GM12878 (cell line): ENCODE data around the gene PRRC2B. TPM values are rescaled to one million over a fixed set of nuclear protein-coding genes. Genes with fewer than 3 reads are reported as not detected.

Experiments
- ATAC-seq: fragments of 200-7000 bp; cut with Tn5 transposase; 3 replicates; pipeline ENCODE4 v1.9.1; 2020; ENCODE audit warnings: mild to moderate bottlenecking, moderate library complexity
- BruUV-seq: library from RNA; stranded (reverse); fragments of 400-500 nt; replicated peaks from 2 replicates; lab custom pipeline; 2021; lab: Mats Ljungman, UMichigan
- CTCF ChIA-PET: fragments of 300-600 bp; sonication (Branson Sonifier 250); formaldehyde crosslinking; extraction: SDS; loops from one replicate; lab custom pipeline; 2021; ENCODE audit warnings: inconsistent platforms; lab: Yijun Ruan, JAX
- POLR2A ChIA-PET: fragments of 350-600 bp; formaldehyde crosslinking; extraction: SDS; loops from one replicate; lab custom pipeline; 2021; ENCODE audit warnings: inconsistent platforms; lab: Charles Lee
- RAD21 ChIA-PET: fragments of 300-600 bp; sonication (Branson Sonifier 250); formaldehyde crosslinking; loops from one replicate; lab custom pipeline; 2023; ENCODE audit warnings: antibody characterized with exemption; ENCODE audit not compliant: unreplicated experiment; lab: Charles Lee
- SMC1A ChIA-PET: fragments of 300-600 bp; sonication (Branson Sonifier 250); formaldehyde crosslinking; loops from one replicate; lab custom pipeline; 2023; ENCODE audit not compliant: unreplicated experiment, uncharacterized antibody; lab: Charles Lee
- DNase-seq: peaks from one replicate; pipeline ENCODE4 v3.0.0-alpha.2; 2011; ENCODE audit warnings: low read depth, low spot score
- FAIRE-seq: peaks from 3 replicates; lab custom pipeline; 2011; peaks lifted over from hg19 to GRCh38; lab: Jason Lieb, UNC
- H2AFZ ChIP-seq: 2 replicates; pipeline ENCODE4 v1.6.0; 2011; ENCODE audit warnings: low read depth, low read length, control low read depth; ENCODE audit not compliant: control insufficient read depth
- H3K27ac ChIP-seq: 2 replicates; pipeline ENCODE4 v1.5.1; 2011; ENCODE audit warnings: control low read depth; ENCODE audit not compliant: control insufficient read depth, insufficient read depth
- H3K27me3 ChIP-seq, 2 experiments: replicated peaks in 1 of 2; 2 replicates each; pipeline versions ENCODE4 v1.6.0 to v1.6.1; 2011; ENCODE audit warnings: low read length in 1 of 2; ENCODE audit not compliant: control insufficient read depth in 2 of 2, insufficient read depth in 2 of 2
- H3K36me3 ChIP-seq, 2 experiments: 2 replicates each; pipeline ENCODE4 v1.5.1; 2011; ENCODE audit warnings: low read length in 1 of 2; ENCODE audit not compliant: control insufficient read depth in 2 of 2, insufficient read depth in 2 of 2
- H3K4me1 ChIP-seq: 2 replicates; pipeline ENCODE4 v1.6.1; 2011; ENCODE audit warnings: mild to moderate bottlenecking, low read length, moderate library complexity, mixed read lengths; ENCODE audit not compliant: control insufficient read depth, insufficient read depth
- H3K4me2 ChIP-seq: 2 replicates; pipeline ENCODE4 v1.6.0; 2011; ENCODE audit warnings: control low read depth; ENCODE audit not compliant: control insufficient read depth, insufficient read depth
- H3K4me3 ChIP-seq: fragments of 200-600 bp; sonication (generic); 2 replicates; pipeline ENCODE4 v1.5.1; 2016
- H3K79me2 ChIP-seq: 2 replicates; pipeline ENCODE4 v1.6.0; 2011; ENCODE audit warnings: low read length; ENCODE audit not compliant: control insufficient read depth, insufficient read depth
- H3K9ac ChIP-seq: 2 replicates; pipeline ENCODE4 v1.8.0; 2011; ENCODE audit warnings: low read length, control low read depth, mixed read lengths; ENCODE audit not compliant: control insufficient read depth, insufficient read depth
- H3K9me3 ChIP-seq: replicated peaks from 3 replicates; pipeline ENCODE4 v1.5.1; 2011; ENCODE audit warnings: mild to moderate bottlenecking, low read length; ENCODE audit not compliant: control insufficient read depth, insufficient read depth
- H4K20me1 ChIP-seq: 2 replicates; pipeline ENCODE4 v1.6.0; 2011; ENCODE audit not compliant: control insufficient read depth, insufficient read depth
- BACH1 ChIP-seq: fragments of 450-650 bp; IDR thresholded peaks from 2 replicates; pipeline ENCODE4 v1.6.1; 2017; ENCODE audit warnings: mild to moderate bottlenecking, borderline replicate concordance
- CTCF ChIP-seq, 3 experiments: IDR thresholded peaks in 2 of 3; conservative IDR thresholded peaks in 1 of 3; 2 replicates each; pipeline ENCODE4 v1.5.1; 2011; ENCODE audit warnings: low read depth in 3 of 3, low read length in 3 of 3, mild to moderate bottlenecking in 3 of 3, control low read depth in 2 of 3, moderate library complexity in 2 of 3, inconsistent platforms in 1 of 3, mixed read lengths in 1 of 3; ENCODE audit not compliant: control insufficient read depth in 2 of 3, insufficient read depth in 1 of 3; ENCODE audit errors: extremely low read depth in 1 of 3
- E2F4 ChIP-seq: IDR thresholded peaks from 2 replicates; pipeline ENCODE4 v1.6.1; 2012; ENCODE audit warnings: low read depth, low read length, improper control_type of control experiment
- EED ChIP-seq: sonication (generic); IDR thresholded peaks from 2 replicates; pipeline ENCODE4 v1.6.1; 2016; ENCODE audit warnings: antibody characterized with exemption, low read depth
- FOXM1 ChIP-seq: IDR thresholded peaks from 2 replicates; pipeline ENCODE4 v1.6.1; 2012; ENCODE audit warnings: low read depth, mild to moderate bottlenecking, inconsistent platforms, low read length, moderate library complexity
- HSF1 ChIP-seq: fragments of 150-350 bp; IDR thresholded peaks from 2 replicates; pipeline ENCODE4 v1.6.1; 2014; ENCODE audit warnings: mild to moderate bottlenecking, low read depth, low read length
- IKZF1 ChIP-seq: fragments of 450-650 bp; conservative IDR thresholded peaks from 2 replicates; pipeline ENCODE4 v1.6.1; 2017; ENCODE audit warnings: antibody characterized with exemption, mild to moderate bottlenecking
- MYC ChIP-seq: IDR thresholded peaks from 2 replicates; pipeline ENCODE4 v1.6.1; 2011; ENCODE audit warnings: mild to moderate bottlenecking, low read length, moderate library complexity, inconsistent platforms; ENCODE audit not compliant: insufficient read depth, insufficient replicate concordance, insufficient read length, severe bottlenecking
- NFYA ChIP-seq: IDR thresholded peaks from 2 replicates; pipeline ENCODE4 v1.6.1; 2011; ENCODE audit warnings: low read depth, mild to moderate bottlenecking, low read length, improper control_type of control experiment, borderline replicate concordance
- POLR2A ChIP-seq: IDR thresholded peaks from 2 replicates; pipeline ENCODE4 v1.6.1; 2011; ENCODE audit warnings: low read depth, mild to moderate bottlenecking, low read length
- RCOR1 ChIP-seq: conservative IDR thresholded peaks from 2 replicates; pipeline ENCODE4 v1.6.1; 2012; ENCODE audit warnings: low read depth, low read length, improper control_type of control experiment
- SIN3A ChIP-seq: IDR thresholded peaks from 2 replicates; pipeline ENCODE4 v1.6.1; 2012; ENCODE audit warnings: low read depth, low read length, improper control_type of control experiment
- SMARCA5 ChIP-seq: fragments of 450-650 bp; IDR thresholded peaks from 2 replicates; pipeline ENCODE4 v1.6.1; 2017; ENCODE audit warnings: mild to moderate bottlenecking
- SRF ChIP-seq, 2 experiments: IDR thresholded peaks; 2 replicates each; pipeline ENCODE4 v1.6.1; 2011; ENCODE audit warnings: low read depth in 2 of 2, low read length in 2 of 2, mild to moderate bottlenecking in 1 of 2, moderate library complexity in 1 of 2
- TCF12 ChIP-seq: IDR thresholded peaks from 2 replicates; pipeline ENCODE4 v1.6.1; 2011; ENCODE audit warnings: low read depth, mild to moderate bottlenecking, low read length
- WRNIP1 ChIP-seq: IDR thresholded peaks from 2 replicates; pipeline ENCODE4 v1.6.1; 2011; ENCODE audit warnings: low read depth, low read length, improper control_type of control experiment, borderline replicate concordance
- ZNF622 ChIP-seq: fragments of 450-650 bp; IDR thresholded peaks from 2 replicates; pipeline ENCODE4 v1.6.1; 2017; ENCODE audit warnings: mild to moderate bottlenecking, inconsistent platforms
- ZSCAN29 ChIP-seq: fragments of 450-650 bp; IDR thresholded peaks from 2 replicates; pipeline ENCODE4 v1.6.1; 2017; ENCODE audit warnings: mild to moderate bottlenecking, moderate library complexity
- WGBS: methylation state at CpG from one replicate; pipeline ENCODE4 v1.1.6; 2016; ENCODE audit warnings: low lambda C conversion rate; ENCODE audit not compliant: insufficient replicate concordance, insufficient coverage; ENCODE audit errors: missing lambda C conversion rate; 5-methylcytosine and 5-hydroxymethylcytosine counted together
- in situ Hi-C: fragments of 300-500 bp; cut with MboI; formaldehyde crosslinking; loops from 9 replicates; pipeline ENCODE4 v1.14.3; 2018; ENCODE audit warnings: mixed read lengths
- intact Hi-C: fragments of 100-400 bp; cut with micrococcal nuclease; formaldehyde crosslinking; loops from one replicate; pipeline ENCODE4 v1.14.2; 2022; ENCODE audit not compliant: unreplicated experiment
- polyA plus RNA-seq, 11 experiments: library from polyadenylated mRNA; depleted of rRNA in 4 of 11; unstranded in 6 of 11; stranded (reverse) in 5 of 11; fragments of >200 nt; fragmentation: Nextera tagmentation in 4 of 11; fragmentation: Illumina TruSeq in 1 of 11; extraction: Ambion mirVana in 4 of 11; extraction: Trizol in 1 of 11; gene quantifications; 1 replicate in 1 of 11; 2 replicates in 10 of 11; pipeline versions ENCODE4 v1.2.1 to v1.2.3, GENCODE V29; 2011 to 2016; ENCODE audit warnings: inconsistent platforms in 2 of 11, missing spikeins in 2 of 11, low read depth in 1 of 11
- total RNA-seq, 4 experiments: library from RNA; depleted of rRNA in 3 of 4; stranded (reverse); fragments of >200 nt in 3 of 4; fragmentation: Illumina TruSeq in 1 of 4; extraction: Trizol in 1 of 4; gene quantifications; 2 replicates each; pipeline versions ENCODE4 v1.2.1 to v1.2.3, GENCODE V29; 2013 to 2021

PRRC2B gene
- total and polyA plus RNA-seq, 10 of the 15 experiments (the other 5 are each of a cell fraction or from before 2014, with no cell fraction given), result 0.84 to 155 (median 28.7) TPM

- no TSS peak for BruUV-seq
- Histone ChIP-seq H3K27me3 (no peaks in the 10 kb centered on the region), H3K4me3 (no peak overlapping the region), H3K9me3 (no peaks in the 10 kb centered on the region), H3K27ac (no peak overlapping the region), H3K4me1 (no peaks in the 10 kb centered on the region), H3K79me2 (no peaks in the 10 kb centered on the region), H4K20me1 (no peaks in the 10 kb centered on the region), H3K9ac (no peak overlapping the region), H3K4me2 (no peak overlapping the region), H2AFZ (no peak overlapping the region), H3K36me3 (peaks cover 13 to 23% of the 10 kb centered on the region in 2 experiments; a peak in 3 of 4 replicates)
- no peak for ATAC-seq
- 90% methylated on average over 9 of the region's 9 CpGs for WGBS
- DNase-seq, result no peak
- CTCF ChIA-PET, result no interaction called here
- POLR2A ChIA-PET, result no interaction called here
- no peak for FAIRE-seq
- SMC1A ChIA-PET, result no interaction called here
- TF ChIP-seq HSF1 (no peak), CTCF (IDR thresholded peaks at IDR 0.05 in 2 of 3, conservative IDR thresholded peaks at IDR 0.05 in 1 of 3; ENCODE audit: control insufficient read depth in 2 of 3, extremely low read depth in 1 of 3, insufficient read depth in 1 of 3, low read depth in 3 of 3, low read length in 3 of 3) (no peak), IKZF1 (no peak), NFYA (no peak), WRNIP1 (no peak), EED (no peak), FOXM1 (no peak), SMARCA5 (no peak), TCF12 (no peak), MYC (no peak), SRF (IDR thresholded peaks at IDR 0.05; ENCODE audit: low read depth in 2 of 2, low read length in 2 of 2) (no peak), BACH1 (no peak), SIN3A (no peak), RCOR1 (no peak), ZSCAN29 (no peak), POLR2A (no peak), E2F4 (no peak), ZNF622 (no peak)
- in situ Hi-C loops (no loop called here), intact Hi-C loops (no loop called here)
- RAD21 ChIA-PET, result no interaction called here
Measured at GRCh38 chr9:131516930-131517329, 123.0 kb downstream of the PRRC2B start.
